Neuron (in vitro differentiated cells): ENCODE measurements around the gene GABARAP.

ENCODE experiments used
- H2AFZ ChIP-seq: one replicate; pipeline ENCODE4 v1.6.1; 2013; ENCODE audit warnings: low read depth, mild to moderate bottlenecking, inconsistent platforms, low read length, moderate library complexity
- H3K27me3 ChIP-seq: one replicate; pipeline ENCODE4 v1.6.1; 2013; ENCODE audit warnings: low read length; ENCODE audit not compliant: insufficient read depth
- H3K36me3 ChIP-seq: one replicate; pipeline ENCODE4 v1.6.1; 2013; ENCODE audit warnings: low read length; ENCODE audit not compliant: insufficient read depth
- H3K4me1 ChIP-seq: one replicate; pipeline ENCODE4 v1.6.1; 2013; ENCODE audit warnings: low read length; ENCODE audit not compliant: insufficient read depth
- H3K4me3 ChIP-seq: 2 replicates; pipeline ENCODE4 v1.5.1; 2013; ENCODE audit warnings: mild to moderate bottlenecking, low read length, moderate library complexity
- H3K9me3 ChIP-seq: one replicate; pipeline ENCODE4 v1.6.1; 2013; ENCODE audit warnings: low read length

Gene GABARAP

DNA sequence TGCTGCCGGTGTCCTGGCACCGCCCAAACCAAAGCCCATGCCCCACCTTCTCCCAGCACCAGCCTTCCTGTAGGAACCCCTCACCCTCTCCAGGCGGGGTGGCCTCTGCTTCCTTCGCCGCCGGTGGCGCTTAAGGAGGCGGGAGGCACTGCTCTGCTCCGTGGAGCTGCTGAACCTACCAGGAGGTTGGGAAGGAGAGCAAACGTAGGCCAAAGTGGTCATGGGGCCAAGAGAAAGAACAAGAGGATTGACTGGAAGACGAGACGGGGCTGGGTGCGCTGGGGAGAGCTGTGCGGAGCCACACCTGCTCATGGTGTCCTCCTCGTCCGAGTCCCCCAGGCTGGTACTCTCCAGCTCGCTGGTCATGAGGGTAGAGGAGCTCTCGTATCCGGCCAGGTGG is 12.7 kb downstream of the GABARAP start:
- Histone ChIP-seq H3K27me3 (no peaks in the 10 kb centered on the region), H3K36me3 (peaks cover 63% of the 10 kb centered on the region), H3K4me1 (peaks cover 15% of the 10 kb centered on the region), H2AFZ (no peak overlapping the region), H3K4me3 (no peak overlapping the region), H3K9me3 (no peaks in the 10 kb centered on the region)

DNA sequence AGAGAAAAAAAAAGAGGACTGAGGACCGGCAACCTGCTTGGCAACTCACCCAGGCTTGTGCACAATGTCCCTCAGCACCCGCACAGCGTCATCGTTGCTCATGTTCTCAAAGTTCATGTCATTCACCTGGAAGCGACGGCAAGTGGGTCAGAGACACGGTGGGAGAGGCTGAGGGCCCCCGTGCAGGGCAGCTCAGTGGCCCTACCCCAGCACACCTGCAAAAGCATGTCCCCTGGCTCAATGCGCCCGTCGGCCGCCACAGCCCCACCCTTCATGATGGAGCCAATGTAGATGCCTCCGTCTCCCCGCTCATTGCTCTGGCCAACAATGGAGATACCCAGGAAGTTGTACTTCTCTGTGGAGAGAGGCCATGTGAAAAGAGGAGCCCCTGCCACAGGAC is 13.3 kb downstream of the GABARAP start:
- Histone ChIP-seq H3K4me1 (peaks cover 14% of the 10 kb centered on the region), H3K27me3 (no peaks in the 10 kb centered on the region), H2AFZ (no peak overlapping the region), H3K4me3 (no peak overlapping the region), H3K9me3 (no peaks in the 10 kb centered on the region), H3K36me3 (peaks cover 69% of the 10 kb centered on the region)

DNA sequence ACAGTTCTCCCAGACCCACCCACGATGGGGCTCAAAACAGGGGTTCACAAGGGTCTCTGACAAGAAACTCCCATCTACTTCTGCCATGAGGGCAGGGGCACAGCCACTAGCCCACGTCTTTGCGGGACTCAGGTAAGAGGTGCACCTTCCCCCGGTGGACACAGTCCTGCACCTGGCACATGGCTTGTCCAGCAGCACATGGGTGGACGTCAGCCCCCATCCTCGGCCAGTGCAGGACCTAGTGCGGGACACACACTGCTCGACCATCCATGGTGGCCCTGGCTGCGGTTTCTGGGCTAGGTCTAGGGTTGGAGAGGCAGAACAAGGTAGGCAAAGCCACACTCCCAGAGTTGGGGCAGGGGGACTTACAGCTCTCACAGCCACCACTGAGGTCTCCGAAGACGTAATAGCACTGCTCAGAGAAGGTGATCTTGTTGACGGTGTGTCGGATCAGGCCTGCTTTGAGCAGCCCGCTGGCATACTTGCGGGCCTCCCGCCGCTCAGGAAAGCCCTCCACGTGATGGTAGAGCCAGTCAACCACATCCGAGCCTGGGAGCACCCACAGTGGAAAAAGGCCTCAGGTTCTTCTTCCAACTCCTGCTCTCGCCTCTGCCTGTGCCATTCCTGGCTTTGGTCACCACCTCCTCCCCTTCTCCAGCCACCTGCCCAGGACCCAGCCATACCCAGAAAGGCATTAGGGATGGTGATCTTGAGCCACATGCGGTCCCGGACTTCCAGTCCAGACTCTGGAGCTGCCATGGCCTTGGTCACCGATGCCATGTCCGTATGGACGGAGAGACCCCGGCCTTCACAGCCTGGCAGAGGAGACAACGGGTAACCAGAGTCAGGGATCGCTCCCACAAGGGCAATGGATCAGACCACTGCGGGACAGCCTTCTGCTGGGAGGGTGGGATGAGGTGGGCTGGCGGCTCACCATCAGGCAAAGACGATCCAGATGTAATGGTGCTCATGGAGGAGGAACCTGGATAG is 15.2 kb downstream of the GABARAP start:
- H3K9me3 ChIP-seq, result no peaks in the 10 kb centered on the region
- peaks cover 4% of the 10 kb centered on the region for H3K4me1 ChIP-seq
- no peak overlapping the region for H2AFZ ChIP-seq
- no peaks in the 10 kb centered on the region for H3K27me3 ChIP-seq
- no peak overlapping the region for H3K4me3 ChIP-seq
- H3K36me3 ChIP-seq, result peaks cover 88% of the 10 kb centered on the region

DNA sequence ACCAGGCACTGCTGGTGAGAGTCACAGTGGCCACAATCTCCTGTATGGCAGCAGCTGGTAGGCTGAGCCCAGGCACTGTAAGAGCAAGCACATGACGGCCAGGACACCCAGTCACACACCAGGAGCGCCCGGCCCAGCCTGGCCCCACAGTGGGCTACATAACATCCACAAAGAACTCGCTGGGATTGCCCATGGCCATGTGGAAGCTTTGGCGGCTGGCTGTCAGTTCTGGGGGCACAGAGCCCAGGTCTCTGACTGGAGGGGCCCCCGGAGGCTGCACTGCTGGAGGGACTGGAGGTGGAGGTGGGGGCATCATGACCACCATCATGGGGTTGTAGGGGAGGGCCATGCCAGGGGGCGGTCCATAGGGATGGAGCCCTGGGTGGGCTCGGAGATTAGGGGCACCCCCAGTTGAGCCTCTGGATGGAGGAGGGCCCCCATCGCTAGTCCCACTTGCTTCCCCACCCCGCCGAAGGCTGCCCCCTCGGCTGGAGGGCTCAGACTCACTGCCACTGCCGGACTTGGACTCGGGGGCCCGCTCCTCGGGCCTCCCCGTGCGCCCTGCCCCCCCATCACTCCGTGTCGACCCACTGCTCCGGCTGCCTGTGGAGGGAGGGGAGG is 16.4 kb downstream of the GABARAP start:
- H2AFZ ChIP-seq, result no peak overlapping the region

DNA sequence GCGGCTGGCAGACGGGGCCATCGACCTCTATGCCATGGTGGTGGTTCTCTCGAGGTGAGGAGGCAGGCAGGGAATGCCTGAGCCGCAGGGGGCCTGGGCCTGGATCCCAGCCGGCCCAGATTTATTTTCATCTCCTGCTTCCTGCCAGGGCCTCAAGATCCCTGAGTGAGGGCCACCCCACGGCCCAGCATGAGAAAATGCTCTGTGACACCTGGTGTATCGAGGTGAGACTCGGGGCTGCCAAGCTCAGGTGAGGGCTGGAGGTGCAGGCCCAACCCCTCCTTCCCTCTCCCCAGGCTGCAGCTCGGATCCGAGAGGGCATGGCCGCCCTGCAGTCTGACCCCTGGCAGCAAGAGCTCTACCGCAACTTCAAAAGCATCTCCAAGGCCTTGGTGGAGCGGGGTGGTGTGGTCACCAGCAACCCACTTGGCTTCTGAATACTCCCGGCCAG is 17.6 kb downstream of the GABARAP start:
- Histone ChIP-seq H2AFZ (no peak overlapping the region), H3K36me3 (peaks cover 79% of the 10 kb centered on the region), H3K4me1 (peaks cover 13% of the 10 kb centered on the region), H3K9me3 (no peaks in the 10 kb centered on the region), H3K4me3 (no peak overlapping the region), H3K27me3 (no peaks in the 10 kb centered on the region)

More for the DNA sequence above, 16.4 kb downstream of the GABARAP start:
- Histone ChIP-seq H3K36me3 (peaks cover 90% of the 10 kb centered on the region), H3K4me1 (peaks cover 4% of the 10 kb centered on the region), H3K27me3 (no peaks in the 10 kb centered on the region), H3K4me3 (no peak overlapping the region), H3K9me3 (no peaks in the 10 kb centered on the region)

DNA sequence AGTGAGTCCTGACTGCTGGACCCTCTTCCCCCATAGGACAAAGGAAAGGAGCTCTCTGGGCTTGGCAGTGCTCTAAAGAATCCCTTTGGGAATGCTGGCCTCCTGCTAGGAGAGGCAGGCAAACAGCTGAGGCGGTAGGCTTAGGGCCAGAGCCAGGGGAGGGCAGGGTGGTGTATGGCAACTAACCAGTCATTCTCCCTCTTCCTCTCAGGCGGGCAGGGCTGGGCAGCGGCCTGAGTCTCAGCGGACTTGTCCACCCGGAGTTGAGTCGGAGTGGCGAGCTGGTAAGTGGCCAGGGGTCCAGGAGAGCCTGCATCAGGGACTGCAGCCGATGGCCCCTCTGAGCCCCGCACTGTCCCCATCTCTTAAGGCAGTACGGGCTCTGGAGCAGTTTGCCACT is 18.1 kb downstream of the GABARAP start:
- H3K4me3 ChIP-seq, result no peak overlapping the region
- no peaks in the 10 kb centered on the region for H3K27me3 ChIP-seq
- H3K4me1 ChIP-seq, result peaks cover 17% of the 10 kb centered on the region
- no peak overlapping the region for H2AFZ ChIP-seq
- no peaks in the 10 kb centered on the region for H3K9me3 ChIP-seq
- H3K36me3 ChIP-seq, result peaks cover 73% of the 10 kb centered on the region

DNA sequence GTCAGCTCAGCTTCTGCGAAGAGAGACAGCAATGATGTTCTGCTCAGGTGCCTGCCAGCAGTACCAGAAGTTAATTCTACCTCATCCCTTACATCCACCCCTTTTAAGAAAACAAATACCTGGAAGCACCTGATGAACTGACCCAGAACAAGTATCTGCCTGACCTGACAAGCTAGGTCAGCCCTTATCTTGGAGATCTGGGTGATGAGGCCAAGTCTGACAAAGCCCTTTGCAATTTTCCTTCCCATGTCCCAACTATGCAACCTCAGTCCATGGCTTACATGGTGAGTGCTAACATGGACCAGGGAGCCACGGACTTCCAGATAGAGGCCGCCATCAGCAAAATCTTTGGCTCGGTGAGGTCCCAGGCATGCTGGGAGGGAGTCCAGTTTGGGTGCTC is 18.9 kb downstream of the GABARAP start:
- peaks cover 66% of the 10 kb centered on the region for H3K36me3 ChIP-seq
- no peak overlapping the region for H3K4me3 ChIP-seq
- no peaks in the 10 kb centered on the region for H3K9me3 ChIP-seq
- no peaks in the 10 kb centered on the region for H3K27me3 ChIP-seq
- H2AFZ ChIP-seq, result no peak overlapping the region
- H3K4me1 ChIP-seq, result peaks cover 24% of the 10 kb centered on the region

DNA sequence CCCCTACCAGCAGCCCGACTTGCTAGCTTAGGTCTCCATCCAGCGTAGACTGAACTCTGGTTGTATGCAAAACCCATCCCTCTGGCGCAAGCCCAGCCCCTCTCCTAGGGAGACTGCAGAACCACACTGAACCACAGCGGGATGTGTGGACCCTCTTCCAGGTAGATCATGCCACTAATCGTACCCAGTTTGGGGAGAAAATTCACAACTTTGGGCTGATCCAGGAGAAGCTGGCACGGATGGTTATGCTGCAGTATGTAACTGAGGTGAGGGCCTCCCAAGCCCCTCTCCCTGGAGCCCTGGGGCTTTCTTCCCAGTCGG is 19.3 kb downstream of the GABARAP start:
- no peaks in the 10 kb centered on the region for H3K27me3 ChIP-seq
- H3K4me1 ChIP-seq, result peaks cover 29% of the 10 kb centered on the region
- no peaks in the 10 kb centered on the region for H3K9me3 ChIP-seq
- no peak overlapping the region for H2AFZ ChIP-seq
- no peak overlapping the region for H3K4me3 ChIP-seq
- H3K36me3 ChIP-seq, result peaks cover 61% of the 10 kb centered on the region

DNA sequence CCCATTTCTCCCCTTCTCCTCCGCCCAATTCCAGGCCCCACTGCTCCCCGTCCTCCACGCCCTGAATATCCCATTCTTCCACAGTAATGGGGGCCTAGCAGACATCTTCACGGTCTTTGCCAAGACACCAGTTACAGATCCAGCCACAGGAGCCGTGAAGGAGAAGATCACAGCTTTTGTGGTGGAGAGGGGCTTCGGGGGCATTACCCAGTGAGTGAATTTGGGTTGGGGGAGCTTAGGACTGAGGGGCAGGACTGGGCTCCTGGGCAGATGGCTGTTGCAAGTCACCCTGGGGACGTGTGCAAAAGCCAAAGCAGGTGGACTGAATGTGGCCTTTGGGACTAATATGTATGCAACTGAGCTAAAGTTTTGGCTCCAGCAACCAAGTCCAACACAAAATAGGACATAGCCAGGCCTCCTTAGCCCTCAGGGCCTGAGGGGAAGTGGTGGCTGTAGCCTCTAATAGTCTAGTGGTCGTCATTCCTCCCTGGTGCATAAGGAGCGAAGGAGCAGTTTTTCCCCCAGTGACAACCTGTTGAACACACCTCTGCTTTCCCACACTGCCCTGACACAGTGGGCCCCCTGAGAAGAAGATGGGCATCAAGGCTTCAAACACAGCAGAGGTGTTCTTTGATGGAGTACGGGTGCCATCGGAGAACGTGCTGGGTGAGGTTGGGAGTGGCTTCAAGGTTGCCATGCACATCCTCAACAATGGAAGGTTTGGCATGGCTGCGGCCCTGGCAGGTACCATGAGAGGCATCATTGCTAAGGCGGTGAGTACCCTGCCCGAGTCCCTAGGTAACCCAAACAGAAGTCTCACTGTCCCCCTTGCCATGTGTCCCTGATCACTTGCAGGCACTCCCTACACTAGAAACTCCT is 19.9 kb downstream of the GABARAP start:
- Histone ChIP-seq H2AFZ (no peak overlapping the region), H3K9me3 (no peaks in the 10 kb centered on the region), H3K36me3 (peaks cover 56% of the 10 kb centered on the region), H3K27me3 (no peaks in the 10 kb centered on the region), H3K4me3 (no peak overlapping the region), H3K4me1 (peaks cover 33% of the 10 kb centered on the region)

DNA sequence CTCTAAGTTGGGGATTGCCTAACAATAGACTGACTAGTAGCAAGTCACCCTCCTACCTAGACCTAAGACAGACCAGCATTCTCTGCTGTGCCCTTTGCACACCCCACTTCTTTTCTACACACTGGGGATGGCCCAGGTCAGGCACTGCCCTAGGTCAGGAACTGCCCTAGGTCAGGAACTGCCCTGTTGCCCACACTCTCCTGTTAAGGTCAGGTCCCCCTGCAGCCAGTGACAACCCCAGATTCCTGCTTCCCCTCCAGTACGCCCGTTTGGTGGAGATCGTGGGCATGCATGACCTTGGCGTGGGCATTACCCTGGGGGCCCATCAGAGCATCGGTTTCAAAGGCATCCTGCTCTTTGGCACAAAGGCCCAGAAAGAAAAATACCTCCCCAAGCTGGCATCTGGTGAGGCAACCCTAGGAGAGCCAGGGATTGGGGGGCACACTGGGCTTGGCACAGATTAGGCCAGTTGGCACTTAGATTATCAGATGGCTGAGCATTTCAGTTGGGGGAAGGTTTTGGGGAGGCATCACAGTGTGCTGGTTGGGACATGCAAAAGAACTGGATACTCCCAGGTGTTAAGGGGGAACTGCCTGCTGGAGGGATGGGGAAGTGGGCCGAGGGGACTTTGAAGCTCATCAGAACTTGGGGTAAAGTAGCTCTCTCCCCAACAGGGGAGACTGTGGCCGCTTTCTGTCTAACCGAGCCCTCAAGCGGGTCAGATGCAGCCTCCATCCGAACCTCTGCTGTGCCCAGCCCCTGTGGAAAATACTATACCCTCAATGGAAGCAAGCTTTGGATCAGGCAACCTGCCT is 20.8 kb downstream of the GABARAP start:
- Histone ChIP-seq H3K4me3 (no peak overlapping the region), H3K9me3 (no peaks in the 10 kb centered on the region), H3K4me1 (peaks cover 39% of the 10 kb centered on the region), H3K27me3 (no peaks in the 10 kb centered on the region), H2AFZ (no peak overlapping the region), H3K36me3 (peaks cover 47% of the 10 kb centered on the region)

DNA sequence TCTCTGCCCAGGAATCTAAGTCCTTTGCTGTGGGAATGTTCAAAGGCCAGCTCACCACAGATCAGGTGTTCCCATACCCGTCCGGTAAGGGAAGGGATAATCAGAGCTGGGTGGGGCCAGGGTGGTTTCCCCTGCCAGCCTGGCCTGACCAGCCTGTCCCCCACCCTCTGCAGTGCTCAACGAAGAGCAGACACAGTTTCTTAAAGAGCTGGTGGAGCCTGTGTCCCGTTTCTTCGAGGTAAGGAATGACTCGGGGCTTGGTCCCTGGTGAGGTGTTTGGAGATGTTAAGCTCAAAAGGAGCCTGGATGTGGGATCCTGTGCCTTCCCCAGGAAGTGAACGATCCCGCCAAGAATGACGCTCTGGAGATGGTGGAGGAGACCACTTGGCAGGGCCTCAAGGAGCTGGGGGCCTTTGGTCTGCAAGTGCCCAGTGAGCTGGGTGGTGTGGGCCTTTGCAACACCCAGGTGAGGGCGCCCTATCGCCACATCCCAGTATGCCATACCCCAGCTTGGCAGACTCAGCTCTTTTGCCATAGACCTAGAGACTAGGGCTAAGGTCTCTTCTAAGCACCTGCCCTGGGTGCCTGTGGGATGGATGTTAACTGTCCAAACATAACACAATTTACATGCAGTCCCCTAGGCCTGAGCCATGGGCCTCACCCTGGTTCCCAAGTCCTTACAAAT is 21.5 kb downstream of the GABARAP start:
- H3K9me3 ChIP-seq, result no peaks in the 10 kb centered on the region
- no peaks in the 10 kb centered on the region for H3K27me3 ChIP-seq
- peak overlapping the region; percentile 72 for H3K4me3 ChIP-seq
- H3K4me1 ChIP-seq, result peaks cover 46% of the 10 kb centered on the region
- H2AFZ ChIP-seq, result no peak overlapping the region
- H3K36me3 ChIP-seq, result peaks cover 40% of the 10 kb centered on the region
